NCI-H510A treated with DMSO at 0.1 percent for 48 hours (cell line): Measurements from ENCODE around the gene ZNHIT3.
A peak's percentile ranks its signal among the peaks of the same experiment; 100 is the strongest.
"Not testable (repeated sequence)": the region's sequence is repeated elsewhere in the genome, so short reads cannot be mapped to it uniquely, and the experiment has no call there.

Source experiments
- DNase-seq: peaks from one replicate; lab custom pipeline; 2025; lab: John Stamatoyannopoulos, UW

The ZNHIT3 gene

DNA sequence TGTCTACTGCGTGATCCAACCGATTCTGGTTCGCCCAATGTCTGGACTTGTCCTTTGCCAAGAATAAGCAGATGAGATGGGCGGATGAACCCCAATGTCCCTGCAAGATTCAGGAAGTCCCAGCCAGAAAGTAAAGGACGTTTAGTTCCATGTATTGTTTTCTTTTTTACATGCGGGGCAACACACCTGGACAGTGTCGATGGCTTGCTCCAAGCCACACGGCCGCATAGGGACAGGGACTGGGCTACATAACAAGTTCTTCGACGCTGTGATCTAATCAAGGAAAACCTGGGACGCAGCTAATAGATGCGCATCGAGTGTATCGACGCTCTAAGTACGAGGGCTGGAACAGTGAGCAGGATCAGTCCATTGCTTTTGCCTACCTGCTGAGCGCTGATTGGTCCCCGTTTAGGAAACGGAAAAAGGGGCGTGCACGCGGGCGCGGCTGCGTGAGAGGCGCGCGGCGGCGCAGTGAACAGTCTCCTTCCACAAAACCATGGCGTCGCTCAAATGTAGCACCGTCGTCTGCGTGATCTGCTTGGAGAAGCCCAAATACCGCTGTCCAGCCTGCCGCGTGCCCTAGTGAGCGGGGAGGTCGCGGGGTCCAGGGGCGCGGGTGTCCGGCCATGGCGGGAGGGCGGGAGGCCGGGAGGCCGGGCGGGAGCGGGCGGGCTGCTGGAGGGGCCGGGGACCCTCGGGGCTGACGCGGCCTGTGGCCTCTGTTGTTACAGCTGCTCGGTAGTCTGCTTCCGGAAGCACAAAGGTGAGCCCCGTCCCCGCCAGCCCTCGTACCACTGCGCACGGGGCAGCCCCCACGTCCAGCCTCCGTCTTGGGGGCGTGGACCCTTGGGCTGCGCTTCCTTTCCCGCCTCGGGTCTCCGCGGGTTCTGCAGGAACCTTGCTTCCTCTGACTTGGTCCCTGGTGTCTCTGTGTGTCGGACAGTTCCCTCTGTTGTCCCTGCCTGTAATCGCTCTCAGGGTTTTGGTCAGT lies at the start of gene ZNHIT3:
Gene ZNHIT3 (plus strand): TSS at position 478 of the 991 bp plus-strand sequence. CDS start 19 bp downstream, at position 497.
- peak; percentile 95 for DNase-seq

DNA sequence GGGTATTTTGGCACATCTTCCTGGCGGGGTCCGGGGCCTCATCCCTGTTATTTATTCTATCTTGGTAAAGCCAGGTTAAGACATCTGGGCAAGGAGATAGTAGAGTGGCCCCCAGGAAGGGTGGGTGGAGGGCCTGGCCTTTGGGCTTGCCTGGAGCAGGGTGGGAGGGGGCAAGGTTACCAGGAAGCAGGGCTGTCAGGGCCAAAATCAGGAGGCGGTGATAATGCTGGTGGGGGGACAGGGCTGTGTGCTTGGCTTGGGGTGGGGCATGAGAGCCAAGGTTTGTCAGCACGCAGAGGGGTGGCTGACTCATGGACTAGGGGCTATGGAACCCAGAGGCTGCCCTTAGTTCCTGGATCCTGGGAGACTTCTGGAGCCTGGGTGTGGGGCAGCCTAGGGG lies 44.7 kb upstream of the ZNHIT3 start:
- DNase-seq, result not testable (repeated sequence)

DNA sequence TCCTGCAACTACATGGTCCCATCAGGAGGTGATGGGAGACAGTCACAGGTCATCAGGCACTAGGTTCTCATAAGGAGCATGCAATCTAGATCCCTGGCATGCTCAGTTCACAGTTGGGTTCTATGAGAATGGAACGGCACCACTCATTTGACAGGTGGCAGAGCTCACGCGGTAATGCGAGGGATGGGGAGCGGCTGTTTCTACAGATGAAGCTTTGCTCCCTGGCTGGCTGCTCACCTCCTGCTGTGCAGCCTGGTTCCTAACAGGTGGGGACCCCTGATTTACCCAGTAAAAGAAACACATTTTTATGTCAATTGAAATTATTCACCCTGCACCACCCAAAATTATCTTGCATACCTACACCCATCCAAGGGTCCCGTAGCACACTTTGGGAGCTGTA lies 42.7 kb upstream of the ZNHIT3 start:
- DNase-seq, result no peak

DNA sequence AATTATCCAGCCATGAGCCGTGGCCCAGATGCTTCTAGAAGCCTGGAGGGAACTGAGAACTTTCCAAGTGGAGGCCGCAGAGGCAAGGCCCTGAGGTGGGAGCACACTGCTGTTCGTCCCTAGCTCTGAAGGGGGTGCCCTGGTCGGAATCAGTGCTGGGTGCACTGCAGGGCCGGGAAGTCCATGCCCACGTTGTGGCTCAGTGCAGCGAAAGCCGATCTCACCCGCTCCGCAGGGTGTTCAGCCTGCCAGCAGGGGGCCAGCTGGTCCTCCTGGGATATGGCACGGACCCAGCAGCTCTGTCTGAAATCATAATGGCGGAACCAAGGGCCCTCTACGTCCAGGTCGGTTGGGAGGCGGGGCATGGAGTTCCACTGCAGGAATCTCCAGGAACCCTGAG lies 36.5 kb upstream of the ZNHIT3 start:
- not testable (repeated sequence) for DNase-seq

DNA sequence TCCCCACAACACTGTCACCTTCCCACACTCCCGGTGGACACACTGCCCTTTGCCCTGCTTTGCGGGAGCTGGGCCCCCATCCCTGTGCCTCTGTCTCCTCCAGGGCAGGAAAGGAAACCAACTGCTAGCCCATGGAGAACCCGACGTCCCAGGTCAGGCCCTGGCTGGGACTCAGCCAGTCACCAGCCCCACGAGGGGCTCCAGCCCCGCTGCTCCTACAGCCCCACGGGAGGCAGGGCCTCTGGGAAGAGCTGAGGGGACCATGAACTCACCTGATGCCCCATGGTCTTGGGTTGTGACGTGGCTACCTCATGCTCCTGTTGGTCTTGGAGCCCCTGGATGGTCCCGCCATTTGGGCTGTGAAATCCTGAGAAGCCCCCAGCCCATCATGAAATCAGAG lies 33.6 kb upstream of the ZNHIT3 start:
- DNase-seq, result not testable (repeated sequence)

DNA sequence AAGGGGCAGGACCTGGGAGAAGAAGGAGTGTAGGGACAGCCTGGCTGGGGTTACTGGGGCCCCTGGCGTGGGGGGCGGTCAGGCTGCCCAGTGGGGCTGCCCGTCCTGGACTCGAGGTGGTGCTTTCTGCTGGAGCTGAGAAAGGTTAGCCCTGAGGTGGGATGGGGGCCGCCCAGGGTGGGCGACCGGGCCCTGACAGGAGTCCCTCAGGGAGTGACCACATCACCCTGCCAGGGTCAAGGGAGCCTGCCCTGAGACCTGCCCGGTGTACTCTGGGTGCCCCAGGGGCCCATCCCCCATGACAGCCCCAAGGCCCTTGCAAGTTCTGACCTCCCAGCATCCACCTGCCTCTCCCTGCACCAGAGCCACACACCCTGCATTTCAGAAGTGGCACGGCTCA lies 28.8 kb upstream of the ZNHIT3 start:
- not testable (repeated sequence) for DNase-seq

DNA sequence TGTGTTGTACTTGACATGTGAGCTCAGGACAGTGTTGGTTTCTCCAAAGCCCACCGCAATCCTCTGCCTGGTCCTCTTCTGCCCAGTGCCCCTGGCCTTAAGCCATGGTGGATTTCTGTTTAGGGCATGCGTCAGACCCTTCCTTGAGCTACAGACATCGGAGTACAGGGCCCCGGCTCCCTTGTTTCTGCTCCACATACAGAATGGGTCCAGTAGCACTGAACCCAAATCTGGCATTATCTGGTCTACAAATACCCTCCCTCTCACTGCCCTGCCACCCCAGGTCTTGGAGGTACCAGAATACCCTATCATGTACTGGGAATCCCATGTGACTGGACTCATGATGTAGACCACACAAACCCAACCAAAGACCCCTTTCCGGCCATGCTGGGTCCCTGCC lies 27.4 kb upstream of the ZNHIT3 start:
- no peak for DNase-seq

DNA sequence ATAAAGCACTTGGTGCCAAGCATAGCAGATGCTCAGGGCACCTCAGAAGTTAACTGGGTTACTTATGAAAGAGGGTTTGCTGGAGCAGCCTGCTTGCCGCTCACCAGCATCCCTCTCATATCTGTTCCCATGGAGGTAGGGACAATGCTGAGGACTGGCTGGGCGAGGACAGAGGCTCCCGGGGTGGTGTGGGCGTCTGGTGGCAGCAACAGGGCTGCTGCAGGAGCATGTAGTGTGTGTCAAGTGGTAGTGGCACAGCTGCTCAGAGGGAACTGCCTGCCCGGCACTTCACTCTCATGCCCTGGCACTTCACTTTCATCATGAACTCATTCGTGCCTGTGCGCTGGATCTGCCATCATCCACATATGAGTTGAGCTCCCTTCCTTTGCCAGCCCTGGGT lies 26.9 kb upstream of the ZNHIT3 start:
- no peak for DNase-seq

DNA sequence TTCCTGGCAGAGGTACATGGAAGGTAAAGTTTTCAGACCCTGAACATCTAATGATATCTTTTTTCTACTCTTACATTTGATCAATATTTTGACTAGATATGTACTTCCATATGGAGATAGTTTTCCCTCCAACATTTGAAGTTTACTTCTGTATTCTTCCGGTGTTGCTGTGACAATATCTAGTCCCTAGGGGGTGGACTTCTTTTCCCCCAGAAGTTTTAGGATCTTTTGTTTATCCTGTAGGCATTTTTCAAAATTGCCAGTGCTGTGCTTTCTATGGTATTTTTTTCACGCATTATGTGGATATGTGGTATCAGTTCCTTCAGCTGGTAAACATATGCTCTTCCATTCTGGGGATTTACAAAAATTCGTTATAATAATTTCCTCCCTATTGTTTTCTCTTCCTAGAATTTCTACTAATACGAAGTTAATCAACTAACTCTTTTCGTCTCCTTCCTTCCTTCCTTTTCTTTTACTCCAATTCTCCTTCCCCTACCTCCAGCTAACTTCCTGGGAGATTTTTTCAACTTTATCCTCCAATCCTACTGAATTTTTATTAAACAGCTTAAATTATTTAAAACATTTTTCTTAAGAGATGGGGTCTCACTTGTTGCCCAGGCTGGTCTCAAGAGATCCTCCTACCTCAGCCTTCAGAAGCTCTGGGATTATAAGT lies 26.1 kb upstream of the ZNHIT3 start:
- DNase-seq, result no peak

DNA sequence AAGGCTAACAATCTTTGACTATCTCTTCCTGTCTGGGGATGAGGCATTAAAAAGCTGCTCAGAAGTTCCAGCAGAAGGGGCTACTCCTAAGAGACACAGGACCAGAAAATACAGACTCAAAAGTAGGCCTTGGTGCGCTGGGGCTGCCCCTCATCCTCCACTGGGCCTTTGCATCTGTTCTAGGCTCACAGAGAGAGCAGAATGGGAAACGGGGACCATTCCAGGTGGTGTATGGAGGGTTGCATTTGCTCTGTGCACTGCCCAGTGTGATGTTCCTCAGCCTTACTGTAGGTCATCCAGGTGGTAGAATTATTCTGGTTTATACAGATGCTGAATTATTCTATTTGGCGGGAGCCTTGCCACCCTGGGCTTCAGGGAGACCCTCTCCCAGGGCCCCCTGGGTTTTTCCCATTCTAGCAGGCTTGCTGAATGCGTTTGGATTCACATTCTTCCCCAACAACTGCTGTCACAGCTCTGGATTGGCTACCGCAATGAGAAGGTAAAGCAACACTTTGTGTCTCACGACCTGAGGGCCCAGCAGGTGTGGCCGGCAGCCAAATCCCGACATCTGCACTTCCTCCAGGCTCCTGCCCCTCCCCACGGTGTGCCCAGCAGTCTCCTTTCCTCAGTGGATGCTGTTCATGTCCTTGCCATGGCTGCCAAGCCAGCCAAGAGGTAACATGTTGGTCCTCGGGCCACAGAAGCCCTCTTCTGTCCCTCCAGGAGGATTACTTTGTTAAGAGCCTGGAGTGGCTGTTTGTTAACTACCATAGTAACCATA lies 25.0 kb upstream of the ZNHIT3 start:
- no peak for DNase-seq

DNA sequence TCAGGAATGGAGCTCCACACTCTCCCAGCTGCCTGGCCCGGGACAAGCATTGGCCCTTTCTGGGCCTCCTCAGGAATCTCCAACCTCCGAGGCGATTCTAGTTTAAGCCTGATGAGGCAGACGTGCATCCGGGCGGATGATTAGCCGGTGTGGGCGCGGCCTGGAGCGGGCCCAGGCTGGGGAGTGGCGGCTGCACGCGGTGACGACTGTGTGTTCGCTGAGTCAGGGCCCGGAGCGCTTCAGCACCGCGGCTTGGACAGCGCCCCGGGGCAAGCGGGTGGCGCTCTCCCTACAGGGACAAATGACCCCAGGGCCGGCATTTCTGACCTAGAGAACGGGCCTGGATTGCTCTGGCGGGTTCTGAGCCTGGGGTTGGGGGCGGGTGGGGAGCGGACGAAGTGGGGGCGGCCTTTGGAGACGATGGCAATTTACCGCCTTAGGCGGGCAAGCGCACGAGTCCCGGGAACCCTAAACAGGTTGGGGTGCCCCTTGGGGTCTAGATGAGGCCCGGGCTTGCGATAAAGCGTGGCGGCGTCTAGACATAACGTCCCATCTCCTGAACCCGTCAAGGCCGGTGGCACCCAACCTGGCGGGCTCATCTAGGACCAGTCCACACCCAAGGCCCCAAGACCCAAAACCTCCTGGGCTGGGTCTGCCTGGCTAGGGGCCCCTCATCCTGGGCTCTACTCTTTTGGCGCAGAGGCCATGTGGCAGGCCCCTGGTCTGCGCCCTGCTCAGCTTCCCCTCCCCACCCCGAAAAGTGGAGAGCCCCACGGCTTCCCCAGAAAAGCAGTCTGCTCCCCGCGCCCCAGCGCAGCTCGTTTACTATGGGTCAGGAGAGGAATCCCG lies 22.3 kb upstream of the ZNHIT3 start:
- peak; percentile 13 for DNase-seq

DNA sequence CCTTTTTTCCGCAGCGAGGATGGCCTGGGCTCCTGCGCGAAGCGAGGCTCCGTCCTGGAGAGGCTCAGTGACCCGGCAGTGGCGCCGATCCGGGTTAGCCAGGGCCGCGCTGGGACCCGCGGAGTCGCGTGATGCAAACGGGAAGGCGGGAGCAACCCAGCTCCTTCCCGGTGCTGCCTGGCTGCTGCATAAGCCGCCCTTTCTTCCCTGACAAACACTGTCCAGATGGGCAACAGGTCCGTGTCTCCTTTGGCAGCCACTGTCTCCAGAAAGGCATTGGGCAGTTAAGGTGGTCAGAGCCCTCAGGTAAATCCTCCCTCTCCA lies 21.8 kb upstream of the ZNHIT3 start:
- DNase-seq, result no peak

DNA sequence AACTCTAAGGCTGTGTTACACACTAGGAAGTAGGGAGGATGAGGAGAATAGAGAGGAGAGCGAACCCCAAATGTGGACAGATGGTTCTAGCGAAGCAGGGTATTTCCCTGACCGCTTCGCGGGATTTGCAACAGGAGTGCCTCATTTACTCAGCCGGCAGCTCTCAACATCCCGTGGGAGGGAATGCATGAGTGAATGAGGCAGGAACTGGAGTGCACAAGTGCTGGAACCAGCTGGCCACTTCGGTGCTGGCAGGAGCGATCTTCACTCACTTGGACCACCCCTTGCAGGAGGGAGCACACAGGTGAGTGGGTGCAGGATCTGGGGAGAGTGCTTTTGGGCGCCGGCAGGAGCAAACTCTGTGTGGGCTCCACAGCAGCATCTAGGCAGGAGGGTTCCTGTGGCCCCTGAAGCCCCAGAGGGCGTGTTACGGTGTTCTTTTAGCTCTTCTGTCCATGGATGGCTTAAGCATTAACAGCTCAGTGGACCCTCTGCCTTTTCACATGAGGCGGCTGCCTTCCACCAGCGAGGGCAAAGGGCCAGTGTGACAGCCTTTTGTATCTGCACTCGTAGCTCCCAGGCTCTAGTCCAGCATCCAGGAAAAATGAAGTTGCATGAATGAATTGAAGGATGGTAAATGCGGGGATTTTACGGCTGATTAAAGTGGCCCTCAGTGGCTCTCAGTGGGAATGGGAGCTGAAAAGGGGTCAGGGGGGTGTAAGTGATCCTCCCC lies 17.4 kb upstream of the ZNHIT3 start:
- no peak for DNase-seq

DNA sequence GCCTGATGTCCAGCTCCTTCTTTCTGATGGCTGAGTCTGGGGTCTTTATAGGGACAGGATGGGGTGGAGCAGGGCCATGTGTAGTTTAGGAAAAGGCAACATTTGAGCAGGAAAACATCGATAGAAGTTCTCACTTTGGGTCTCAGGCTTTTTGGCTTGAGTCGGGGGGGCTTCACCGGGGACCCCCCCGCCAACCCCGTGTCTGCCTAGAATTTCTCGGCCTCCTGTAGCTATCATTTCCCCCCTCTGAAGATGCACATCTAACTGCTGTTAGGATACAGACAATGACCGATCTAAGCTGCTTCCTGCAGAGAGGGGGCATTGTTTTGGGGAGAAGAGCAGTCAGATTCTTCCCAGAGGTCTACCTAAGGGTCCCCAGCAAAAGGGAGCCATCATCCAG lies 16.7 kb upstream of the ZNHIT3 start:
- no peak for DNase-seq

DNA sequence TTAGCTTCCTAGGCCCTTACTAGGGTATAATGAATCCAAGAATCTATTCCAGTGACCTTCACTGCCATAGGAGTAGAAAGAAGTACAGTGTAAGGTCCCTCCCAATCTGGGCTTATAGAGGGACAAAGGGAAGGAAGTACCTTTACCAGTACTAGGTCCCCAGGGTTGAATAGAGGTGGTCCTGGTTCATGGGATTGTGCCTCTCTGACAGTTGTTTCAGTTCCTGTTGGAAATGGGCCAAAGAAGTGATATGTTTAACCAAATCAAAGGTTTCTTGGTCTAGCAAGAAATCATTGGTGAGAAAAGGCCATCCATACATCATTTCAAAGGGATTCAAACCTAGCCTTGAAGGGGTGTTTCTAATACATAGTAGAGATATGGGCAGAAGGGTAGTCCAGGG lies 16.0 kb upstream of the ZNHIT3 start:
- DNase-seq, result no peak

DNA sequence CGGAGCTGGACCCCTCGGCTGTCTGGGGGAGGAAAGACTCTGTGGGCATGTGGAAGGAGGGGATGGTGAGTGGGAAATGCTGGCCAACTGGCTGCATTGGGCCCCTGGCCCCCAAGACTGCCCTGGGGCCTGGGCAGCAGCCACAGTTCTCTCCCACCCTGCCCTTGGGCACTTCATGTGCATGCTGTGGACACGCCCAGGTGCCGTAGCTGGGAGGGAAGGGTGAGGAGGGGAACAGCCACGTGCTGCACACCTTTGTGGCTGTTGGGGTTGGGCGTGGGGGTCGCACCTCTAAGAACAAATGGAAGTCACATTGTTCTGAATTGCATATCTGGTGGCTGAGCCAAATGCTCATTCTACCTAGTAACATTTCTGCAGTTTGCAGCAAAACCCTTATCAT lies 11.9 kb upstream of the ZNHIT3 start:
- no peak for DNase-seq

DNA sequence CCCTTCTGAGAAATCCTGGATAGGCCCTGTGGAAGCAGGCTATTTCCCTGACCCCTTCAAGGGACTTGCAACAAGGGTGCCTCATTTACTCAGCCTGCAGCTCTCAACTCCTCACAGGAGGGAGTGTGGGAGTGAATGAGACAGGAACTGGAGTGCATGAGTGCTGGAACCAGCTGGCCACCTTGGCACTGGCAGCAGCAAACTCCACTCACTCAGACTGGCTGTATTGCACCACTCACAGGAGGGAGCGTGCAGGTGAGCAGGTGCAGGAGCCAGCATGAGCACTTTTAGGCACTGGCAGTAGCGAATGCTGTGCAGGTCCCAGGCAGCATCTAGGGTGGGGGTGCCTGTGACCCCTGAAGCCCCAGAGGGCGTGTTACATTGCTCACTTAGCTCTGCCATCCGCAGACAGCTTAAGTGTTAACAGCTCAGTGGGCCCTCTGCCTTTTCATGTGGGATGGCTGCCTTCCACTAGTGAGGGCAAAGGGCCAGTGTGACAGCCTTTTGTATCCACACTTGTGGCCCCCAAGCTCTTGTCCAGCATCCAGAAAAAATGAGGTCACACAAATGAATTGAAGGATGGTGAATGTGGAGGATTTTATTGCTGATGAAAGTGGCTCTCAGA lies 11.0 kb upstream of the ZNHIT3 start:
- DNase-seq, result no peak

DNA sequence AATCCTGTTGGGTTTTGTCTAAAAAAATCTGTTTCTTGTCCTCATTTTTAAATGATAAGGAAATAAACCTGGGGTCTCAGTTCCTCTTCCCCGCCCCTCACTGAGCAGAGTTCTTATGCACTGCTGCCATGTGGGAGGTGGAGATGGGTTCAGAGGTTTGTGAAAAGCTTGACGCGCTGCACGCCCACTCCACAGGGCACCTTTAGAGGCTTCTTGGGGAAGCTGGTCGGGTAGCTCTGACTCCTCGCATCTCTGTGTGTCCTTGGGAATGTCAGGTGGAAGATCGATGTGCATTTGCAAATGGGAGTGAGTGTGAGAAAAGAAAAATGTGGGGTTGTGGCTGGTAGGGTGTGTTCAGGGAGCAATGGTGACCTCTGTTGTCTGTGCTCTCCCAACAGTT lies 4.7 kb upstream of the ZNHIT3 start:
- no peak for DNase-seq

DNA sequence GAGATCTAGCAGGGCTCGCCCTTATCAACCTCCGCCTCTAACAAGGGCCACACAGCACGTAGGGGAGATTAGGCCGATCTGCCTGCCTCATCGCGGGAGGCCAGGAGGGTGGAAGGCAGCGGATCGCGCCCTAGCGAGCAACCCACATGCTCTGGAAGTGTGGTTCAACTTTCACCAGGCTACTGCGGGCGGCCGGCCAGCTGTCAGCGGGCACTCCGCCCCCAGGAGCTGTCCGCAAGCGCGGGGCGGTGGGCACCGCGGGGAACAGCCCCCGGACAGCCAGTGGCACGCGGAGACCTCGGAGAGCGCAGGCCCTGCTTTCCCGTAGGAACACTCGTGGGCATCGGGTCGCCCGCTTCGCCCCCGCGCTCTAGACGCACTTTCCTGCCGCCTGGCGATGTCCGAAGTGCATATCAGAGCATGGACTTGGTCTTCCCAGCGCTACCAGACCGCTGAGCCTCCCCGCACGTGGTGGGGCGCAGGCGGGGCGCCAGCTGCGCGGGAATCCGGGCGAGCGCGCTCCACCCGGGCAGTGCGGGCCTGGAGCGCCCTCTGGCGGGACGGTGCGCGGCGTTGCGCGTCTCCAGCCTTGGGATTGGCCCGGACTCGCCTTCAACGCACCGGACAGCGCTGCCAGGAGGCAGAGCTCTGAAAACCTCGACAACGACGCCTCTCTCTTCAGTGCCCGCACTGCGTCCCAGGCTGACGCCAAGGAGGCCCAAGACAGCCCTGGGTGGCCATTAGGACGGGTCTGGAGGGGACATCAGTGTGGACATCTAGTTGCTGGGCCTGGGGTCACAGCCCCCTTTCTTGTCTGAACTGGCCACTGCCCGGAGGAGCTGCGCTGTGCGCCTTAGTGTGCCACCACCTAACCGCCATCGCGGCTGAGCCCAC lies 3.6 kb upstream of the ZNHIT3 start:
- DNase-seq, result peak; percentile 46
